SK-N-SH (cell line): ENCODE measurements around the gene TSSC4. TPM values are rescaled to one million over a fixed set of nuclear protein-coding genes. Genes with fewer than 3 reads are reported as not detected.

Source experiments
- CTCF ChIA-PET: fragments of 300-600, 350-600 bp; formaldehyde crosslinking; extraction: SDS; loops from one replicate; lab custom pipeline; 2021; lab: Yijun Ruan, JAX
- POLR2A ChIA-PET: fragments of 350-600 bp; sonication (Branson Sonifier 250); formaldehyde crosslinking; extraction: SDS; loops from one replicate; lab custom pipeline; 2020; ENCODE audit warnings: antibody characterized with exemption, inconsistent platforms; lab: Yijun Ruan, JAX
- DNase-seq: peaks from one replicate; pipeline ENCODE4 v3.0.0; 2012
- H2AFZ ChIP-seq: fragments of 200-600 bp; sonication (generic); 2 replicates; pipeline ENCODE4 v1.8.1; 2016; ENCODE audit warnings: antibody characterized with exemption, mild to moderate bottlenecking, low read depth
- H3F3A ChIP-seq: fragments of 200-600 bp; sonication (generic); replicated peaks from 2 replicates; pipeline ENCODE3; 2016; ENCODE audit warnings: antibody characterized with exemption, mild to moderate bottlenecking; ENCODE audit not compliant: insufficient read depth
- H3K27ac ChIP-seq, 2 experiments: fragments of 200-500 bp in 1 of 2; fragments of 200-600 bp in 1 of 2; sonication (Bioruptor generic) in 1 of 2; sonication (generic), shearing (Covaris generic) in 1 of 2; 2 replicates each; pipeline versions ENCODE4 v1.5.1 to v1.6.1; 2014 to 2016; ENCODE audit warnings: low read depth in 2 of 2, inconsistent platforms in 1 of 2, low read length in 1 of 2, mild to moderate bottlenecking in 1 of 2, mixed read lengths in 1 of 2
- H3K27me3 ChIP-seq: fragments of 200-600 bp; sonication (generic), shearing (Covaris generic); 2 replicates; pipeline ENCODE4 v1.6.1; 2016; ENCODE audit warnings: mixed run types; ENCODE audit not compliant: insufficient read depth
- H3K36me3 ChIP-seq, 2 experiments: fragments of 200-500 bp in 1 of 2; fragments of 200-600 bp in 1 of 2; sonication (Bioruptor generic) in 1 of 2; sonication (generic) in 1 of 2; replicated peaks in 1 of 2; 2 replicates each; pipeline versions ENCODE3 to v1.5.1; 2014 to 2016; ENCODE audit warnings: low read length in 1 of 2, mild to moderate bottlenecking in 1 of 2; ENCODE audit not compliant: insufficient read depth in 2 of 2, control insufficient read depth in 1 of 2
- H3K4me1 ChIP-seq, 2 experiments: fragments of 200-500 bp in 1 of 2; fragments of 200-600 bp in 1 of 2; sonication (Bioruptor generic) in 1 of 2; sonication (generic), shearing (Covaris generic) in 1 of 2; 2 replicates each; pipeline versions ENCODE4 v1.5.1 to v1.6.1; 2014 to 2016; ENCODE audit warnings: low read depth in 1 of 2, low read length in 1 of 2, mixed run types in 1 of 2; ENCODE audit not compliant: insufficient read depth in 2 of 2, control insufficient read depth in 1 of 2
- H3K4me2 ChIP-seq: fragments of 200-600 bp; sonication (generic), shearing (Covaris generic); 2 replicates; pipeline ENCODE4 v1.6.1; 2017; ENCODE audit warnings: mixed run types
- H3K4me3 ChIP-seq, 2 experiments: fragments of 200-500 bp in 1 of 2; fragments of 200-600 bp in 1 of 2; sonication (Bioruptor generic) in 1 of 2; sonication (generic), shearing (Covaris generic) in 1 of 2; 2 replicates each; pipeline versions ENCODE4 v1.5.1 to v1.8.1; 2014 to 2016; ENCODE audit warnings: low read depth in 2 of 2, inconsistent platforms in 1 of 2, low read length in 1 of 2, mild to moderate bottlenecking in 1 of 2, mixed read lengths in 1 of 2, moderate library complexity in 1 of 2
- H3K79me2 ChIP-seq: fragments of 200-600 bp; sonication (generic); 2 replicates; pipeline ENCODE4 v1.8.1; 2017; ENCODE audit warnings: mild to moderate bottlenecking; ENCODE audit not compliant: insufficient read depth
- H3K9ac ChIP-seq: fragments of 200-600 bp; sonication (generic); 2 replicates; pipeline ENCODE4 v1.6.1; 2017; ENCODE audit warnings: mixed run types
- H3K9me2 ChIP-seq: fragments of 200-600 bp; sonication (generic); 2 replicates; pipeline ENCODE4 v1.6.1; 2017; ENCODE audit warnings: mixed run types
- H3K9me3 ChIP-seq: fragments of 200-600 bp; sonication (generic); 2 replicates; pipeline ENCODE4 v1.6.1; 2017; ENCODE audit warnings: mixed run types, mild to moderate bottlenecking, moderate library complexity
- H4K20me1 ChIP-seq: fragments of 200-600 bp; sonication (generic); 2 replicates; pipeline ENCODE4 v1.6.1; 2017; ENCODE audit warnings: mild to moderate bottlenecking, mixed run types; ENCODE audit not compliant: insufficient read depth
- CHD2 ChIP-seq: fragments of 150-350 bp; IDR thresholded peaks from 2 replicates; pipeline ENCODE4 v1.6.1; 2018; ENCODE audit warnings: low read length; ENCODE audit not compliant: partially characterized antibody
- CTCF ChIP-seq: fragments of 200-600 bp; sonication (generic); IDR thresholded peaks from 2 replicates; pipeline ENCODE4 v1.6.1; 2017; ENCODE audit warnings: antibody characterized with exemption, mild to moderate bottlenecking, moderate library complexity
- EZH2phosphoT487 ChIP-seq: fragments of 200-600 bp; sonication (generic); IDR thresholded peaks from 2 replicates; pipeline ENCODE4 v1.6.1; 2017; ENCODE audit warnings: low read depth, mixed run types, mild to moderate bottlenecking, antibody characterized with exemption, moderate library complexity, borderline replicate concordance
- FOSL2 ChIP-seq: IDR thresholded peaks from 2 replicates; pipeline ENCODE4 v1.4.0; 2012; ENCODE audit warnings: low read depth, mild to moderate bottlenecking, moderate library complexity, borderline replicate concordance
- GABPA ChIP-seq: IDR thresholded peaks from 2 replicates; pipeline ENCODE4 v1.4.0; 2012; ENCODE audit warnings: low read depth, mild to moderate bottlenecking
- JUND ChIP-seq: IDR thresholded peaks from 2 replicates; pipeline ENCODE4 v1.4.0; 2012
- MEF2A ChIP-seq: IDR thresholded peaks from 2 replicates; pipeline ENCODE4 v1.4.0; 2012; ENCODE audit warnings: low read depth, borderline replicate concordance
- NFIC ChIP-seq: IDR thresholded peaks from 2 replicates; pipeline ENCODE4 v1.4.0; 2012; ENCODE audit warnings: borderline replicate concordance
- NRF1 ChIP-seq: IDR thresholded peaks from 2 replicates; pipeline ENCODE4 v1.6.1; 2012; ENCODE audit warnings: low read depth, mild to moderate bottlenecking, low read length
- RCOR1 ChIP-seq: fragments of 150-350 bp; IDR thresholded peaks from 2 replicates; pipeline ENCODE4 v1.6.1; 2017; ENCODE audit warnings: antibody characterized with exemption, low read length
- SIN3A ChIP-seq: IDR thresholded peaks from 2 replicates; pipeline ENCODE4 v1.6.1; 2012; ENCODE audit warnings: low read depth, mild to moderate bottlenecking, low read length, moderate library complexity, borderline replicate concordance
- SMC3 ChIP-seq: IDR thresholded peaks from 2 replicates; pipeline ENCODE4 v1.6.1; 2012; ENCODE audit warnings: low read depth, low read length, improper control_type of control experiment
- TAF1 ChIP-seq: IDR thresholded peaks from 2 replicates; pipeline ENCODE4 v1.6.1; 2012; ENCODE audit warnings: low read depth, mild to moderate bottlenecking, low read length, moderate library complexity, borderline replicate concordance
- TCF12 ChIP-seq: IDR thresholded peaks from 2 replicates; pipeline ENCODE4 v1.4.0; 2012
- TEAD4 ChIP-seq: IDR thresholded peaks from 2 replicates; pipeline ENCODE4 v1.4.0; 2012; ENCODE audit warnings: mild to moderate bottlenecking, borderline replicate concordance; ENCODE audit not compliant: insufficient read depth
- WGBS: methylation state at CpG from one replicate; pipeline ENCODE4 v1.1.6; 2017; ENCODE audit warnings: low lambda C conversion rate; 5-methylcytosine and 5-hydroxymethylcytosine counted together
- polyA plus RNA-seq, 3 experiments: library from polyadenylated mRNA; depleted of rRNA; stranded (reverse); fragments of >200 nt; gene quantifications; 2 replicates each; pipeline ENCODE4 v1.2.3, GENCODE V29; 2012
- TF ChIP-seq, protein P1 (sequence below): IDR thresholded peaks from 2 replicates; pipeline ENCODE4 v1.4.0; 2012; ENCODE audit warnings: low read depth, borderline replicate concordance
- TF ChIP-seq, protein P2 (sequence below): IDR thresholded peaks from 2 replicates; pipeline ENCODE4 v1.4.0; 2012; ENCODE audit warnings: low read depth
- TF ChIP-seq, protein P3 (sequence below): IDR thresholded peaks from 2 replicates; pipeline ENCODE4 v1.6.1; 2012; ENCODE audit warnings: mild to moderate bottlenecking, low read depth, low read length, moderate library complexity
- TF ChIP-seq, protein P4 (sequence below): IDR thresholded peaks from 2 replicates; pipeline ENCODE4 v1.4.0; 2012; ENCODE audit warnings: low read depth, borderline replicate concordance

Gene TSSC4
- polyA plus RNA-seq, 1 of the 3 experiments (the other 2 are of a cell fraction) = 45.1 TPM

GRCh38 chr11:2452321-2453012 is 51.9 kb downstream of the TSSC4 start:
- TF ChIP-seq EZH2phosphoT487 (no peak), SMC3 (no peak), SIN3A (no peak), RCOR1 (no peak), MEF2A (no peak), CHD2 (no peak), TAF1 (no peak), NFIC (no peak), JUND (no peak), FOSL2 (no peak), CTCF (no peak), GABPA (no peak), TCF12 (no peak), NRF1 (no peak), TEAD4 (no peak)
- TF ChIP-seq, protein P1, sequence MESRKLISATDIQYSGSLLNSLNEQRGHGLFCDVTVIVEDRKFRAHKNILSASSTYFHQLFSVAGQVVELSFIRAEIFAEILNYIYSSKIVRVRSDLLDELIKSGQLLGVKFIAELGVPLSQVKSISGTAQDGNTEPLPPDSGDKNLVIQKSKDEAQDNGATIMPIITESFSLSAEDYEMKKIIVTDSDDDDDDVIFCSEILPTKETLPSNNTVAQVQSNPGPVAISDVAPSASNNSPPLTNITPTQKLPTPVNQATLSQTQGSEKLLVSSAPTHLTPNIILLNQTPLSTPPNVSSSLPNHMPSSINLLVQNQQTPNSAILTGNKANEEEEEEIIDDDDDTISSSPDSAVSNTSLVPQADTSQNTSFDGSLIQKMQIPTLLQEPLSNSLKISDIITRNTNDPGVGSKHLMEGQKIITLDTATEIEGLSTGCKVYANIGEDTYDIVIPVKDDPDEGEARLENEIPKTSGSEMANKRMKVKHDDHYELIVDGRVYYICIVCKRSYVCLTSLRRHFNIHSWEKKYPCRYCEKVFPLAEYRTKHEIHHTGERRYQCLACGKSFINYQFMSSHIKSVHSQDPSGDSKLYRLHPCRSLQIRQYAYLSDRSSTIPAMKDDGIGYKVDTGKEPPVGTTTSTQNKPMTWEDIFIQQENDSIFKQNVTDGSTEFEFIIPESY = no peak
- TF ChIP-seq, protein P2, sequence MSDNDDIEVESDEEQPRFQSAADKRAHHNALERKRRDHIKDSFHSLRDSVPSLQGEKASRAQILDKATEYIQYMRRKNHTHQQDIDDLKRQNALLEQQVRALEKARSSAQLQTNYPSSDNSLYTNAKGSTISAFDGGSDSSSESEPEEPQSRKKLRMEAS = no peak
- TF ChIP-seq, protein P3, sequence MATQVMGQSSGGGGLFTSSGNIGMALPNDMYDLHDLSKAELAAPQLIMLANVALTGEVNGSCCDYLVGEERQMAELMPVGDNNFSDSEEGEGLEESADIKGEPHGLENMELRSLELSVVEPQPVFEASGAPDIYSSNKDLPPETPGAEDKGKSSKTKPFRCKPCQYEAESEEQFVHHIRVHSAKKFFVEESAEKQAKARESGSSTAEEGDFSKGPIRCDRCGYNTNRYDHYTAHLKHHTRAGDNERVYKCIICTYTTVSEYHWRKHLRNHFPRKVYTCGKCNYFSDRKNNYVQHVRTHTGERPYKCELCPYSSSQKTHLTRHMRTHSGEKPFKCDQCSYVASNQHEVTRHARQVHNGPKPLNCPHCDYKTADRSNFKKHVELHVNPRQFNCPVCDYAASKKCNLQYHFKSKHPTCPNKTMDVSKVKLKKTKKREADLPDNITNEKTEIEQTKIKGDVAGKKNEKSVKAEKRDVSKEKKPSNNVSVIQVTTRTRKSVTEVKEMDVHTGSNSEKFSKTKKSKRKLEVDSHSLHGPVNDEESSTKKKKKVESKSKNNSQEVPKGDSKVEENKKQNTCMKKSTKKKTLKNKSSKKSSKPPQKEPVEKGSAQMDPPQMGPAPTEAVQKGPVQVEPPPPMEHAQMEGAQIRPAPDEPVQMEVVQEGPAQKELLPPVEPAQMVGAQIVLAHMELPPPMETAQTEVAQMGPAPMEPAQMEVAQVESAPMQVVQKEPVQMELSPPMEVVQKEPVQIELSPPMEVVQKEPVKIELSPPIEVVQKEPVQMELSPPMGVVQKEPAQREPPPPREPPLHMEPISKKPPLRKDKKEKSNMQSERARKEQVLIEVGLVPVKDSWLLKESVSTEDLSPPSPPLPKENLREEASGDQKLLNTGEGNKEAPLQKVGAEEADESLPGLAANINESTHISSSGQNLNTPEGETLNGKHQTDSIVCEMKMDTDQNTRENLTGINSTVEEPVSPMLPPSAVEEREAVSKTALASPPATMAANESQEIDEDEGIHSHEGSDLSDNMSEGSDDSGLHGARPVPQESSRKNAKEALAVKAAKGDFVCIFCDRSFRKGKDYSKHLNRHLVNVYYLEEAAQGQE = no peak
- TF ChIP-seq, protein P4, sequence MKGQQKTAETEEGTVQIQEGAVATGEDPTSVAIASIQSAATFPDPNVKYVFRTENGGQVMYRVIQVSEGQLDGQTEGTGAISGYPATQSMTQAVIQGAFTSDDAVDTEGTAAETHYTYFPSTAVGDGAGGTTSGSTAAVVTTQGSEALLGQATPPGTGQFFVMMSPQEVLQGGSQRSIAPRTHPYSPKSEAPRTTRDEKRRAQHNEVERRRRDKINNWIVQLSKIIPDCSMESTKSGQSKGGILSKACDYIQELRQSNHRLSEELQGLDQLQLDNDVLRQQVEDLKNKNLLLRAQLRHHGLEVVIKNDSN = no peak
- no peaks in the 10 kb centered on the region; a peak in 1 of 4 replicates for H3K4me1 ChIP-seq
- H3K36me3 ChIP-seq = no peaks in the 10 kb centered on the region
- H3K4me2 ChIP-seq = no peak overlapping the region
- WGBS = 54% methylated on average over 16 of the region's 20 CpGs
- no peaks in the 10 kb centered on the region for H3K27me3 ChIP-seq
- no peak overlapping the region for H3K4me3 ChIP-seq
- peak; percentile 30 for DNase-seq
- ChIA-PET POLR2A (no interaction called here), CTCF (interaction anchor here (0.9 to 1.5 kb wide), 3 partner anchors 9 to 79 kb away, joined by 3 to 7 read pairs (median 4); no protein-coding TSS in a partner anchor)
- no peaks in the 10 kb centered on the region for H3K9me3 ChIP-seq
- H3K27ac ChIP-seq = no peak overlapping the region
- no peaks in the 10 kb centered on the region for H3K9me2 ChIP-seq
- H3K79me2 ChIP-seq = no peaks in the 10 kb centered on the region
- H3K9ac ChIP-seq = no peak overlapping the region
- H3F3A ChIP-seq = no peaks in the 10 kb centered on the region
- no peaks in the 10 kb centered on the region for H4K20me1 ChIP-seq
- no peak overlapping the region for H2AFZ ChIP-seq
